Measurements from ENCODE around the gene SERPINE2. TPM values are rescaled to one million over a fixed set of nuclear protein-coding genes. Genes with fewer than 3 reads are reported as not detected.
A peak's percentile ranks its signal among the peaks of the same experiment; 100 is the strongest.

SERPINE2 gene, protein sequence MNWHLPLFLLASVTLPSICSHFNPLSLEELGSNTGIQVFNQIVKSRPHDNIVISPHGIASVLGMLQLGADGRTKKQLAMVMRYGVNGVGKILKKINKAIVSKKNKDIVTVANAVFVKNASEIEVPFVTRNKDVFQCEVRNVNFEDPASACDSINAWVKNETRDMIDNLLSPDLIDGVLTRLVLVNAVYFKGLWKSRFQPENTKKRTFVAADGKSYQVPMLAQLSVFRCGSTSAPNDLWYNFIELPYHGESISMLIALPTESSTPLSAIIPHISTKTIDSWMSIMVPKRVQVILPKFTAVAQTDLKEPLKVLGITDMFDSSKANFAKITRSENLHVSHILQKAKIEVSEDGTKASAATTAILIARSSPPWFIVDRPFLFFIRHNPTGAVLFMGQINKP
- total RNA-seq (2014; rRNA removed; shearing (Covaris generic)) = 0.06 and 0.20 TPM in 2 replicates

GRCh38 chr2:224039080-224039769, at the start of gene SERPINE2:
SERPINE2 (minus strand) TSS chr2:224039286; CDS start chr2:224001900, 37,386 bp downstream.
- DNase-seq (ENCODE audit: low spot score) = peak; percentile 17
- in situ Hi-C loops (cut with HindIII; ENCODE audit: low sequenced_read_pairs) = no loop called here

- no peak for DNase-seq (ENCODE audit: low spot score)
- in situ Hi-C loops (cut with HindIII; ENCODE audit: low sequenced_read_pairs) = no loop called here
Measured at GRCh38 chr2:224086226-224086914, 47.3 kb upstream of the SERPINE2 start.

- DNase-seq (ENCODE audit: low spot score) = no peak
- in situ Hi-C loops (cut with HindIII; ENCODE audit: low sequenced_read_pairs) = no loop called here
Measured at GRCh38 chr2:224085811-224086210, 46.7 kb upstream of the SERPINE2 start.

- DNase-seq (ENCODE audit: low spot score) = no peak
- in situ Hi-C loops (cut with HindIII; ENCODE audit: low sequenced_read_pairs) = no loop called here
Measured at GRCh38 chr2:224085246-224085645, 46.2 kb upstream of the SERPINE2 start.

DNA sequence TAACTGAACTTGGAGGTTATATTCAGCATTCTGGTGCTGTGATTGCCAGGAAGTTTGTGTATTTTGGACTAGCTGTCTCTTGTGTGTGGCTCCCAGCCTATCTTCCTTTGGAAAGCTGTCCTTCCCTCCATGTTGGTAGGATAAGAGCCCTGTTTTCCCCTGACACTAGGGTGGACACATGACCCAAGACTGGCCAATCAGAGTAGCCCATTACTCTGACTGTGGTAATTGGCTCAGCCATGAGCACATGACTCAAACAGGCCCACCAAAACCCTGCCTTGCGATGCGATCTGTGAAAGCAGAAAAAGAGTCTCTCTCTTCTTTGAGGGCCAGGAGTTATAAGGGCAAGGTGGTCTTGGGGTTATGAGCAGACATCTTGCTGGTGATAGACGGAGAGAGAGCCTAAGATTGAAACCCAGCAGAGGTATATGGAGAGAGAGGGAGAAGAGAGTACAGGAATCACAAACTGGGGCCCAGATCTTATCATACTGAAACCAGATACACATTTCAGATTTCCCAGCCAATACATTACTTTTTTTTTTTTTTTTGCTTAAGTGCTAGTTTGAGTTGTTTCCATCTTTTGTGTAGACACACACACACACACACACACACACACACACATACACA, 45.3 kb upstream of the SERPINE2 start:
- in situ Hi-C loops (cut with HindIII; ENCODE audit: low sequenced_read_pairs) = no loop called here
- no peak for DNase-seq (ENCODE audit: low spot score)

GRCh38 chr2:224083638-224084037, 44.6 kb upstream of the SERPINE2 start:
- in situ Hi-C loops (cut with HindIII; ENCODE audit: low sequenced_read_pairs) = no loop called here

GRCh38 chr2:224078656-224079055, 39.6 kb upstream of the SERPINE2 start:
- no peak for DNase-seq (ENCODE audit: low spot score)
- in situ Hi-C loops (cut with HindIII; ENCODE audit: low sequenced_read_pairs) = no loop called here

More at GRCh38 chr2:224083638-224084037, 44.6 kb upstream of the SERPINE2 start:
- no peak for DNase-seq (ENCODE audit: low spot score)

- in situ Hi-C loops (cut with HindIII; ENCODE audit: low sequenced_read_pairs) = no loop called here
- DNase-seq (ENCODE audit: low spot score) = no peak
Measured at GRCh38 chr2:224077773-224078507, 38.9 kb upstream of the SERPINE2 start.

- DNase-seq (ENCODE audit: low spot score) = no peak
- in situ Hi-C loops (cut with HindIII; ENCODE audit: low sequenced_read_pairs) = no loop called here
Measured at GRCh38 chr2:224075588-224075987, 36.5 kb upstream of the SERPINE2 start.

- no peak for DNase-seq (ENCODE audit: low spot score)
- in situ Hi-C loops (cut with HindIII; ENCODE audit: low sequenced_read_pairs) = no loop called here
Measured at GRCh38 chr2:224073676-224074075, 34.6 kb upstream of the SERPINE2 start.

GRCh38 chr2:224072541-224073188, 33.6 kb upstream of the SERPINE2 start:
- in situ Hi-C loops (cut with HindIII; ENCODE audit: low sequenced_read_pairs) = no loop called here
- no peak for DNase-seq (ENCODE audit: low spot score)

DNA sequence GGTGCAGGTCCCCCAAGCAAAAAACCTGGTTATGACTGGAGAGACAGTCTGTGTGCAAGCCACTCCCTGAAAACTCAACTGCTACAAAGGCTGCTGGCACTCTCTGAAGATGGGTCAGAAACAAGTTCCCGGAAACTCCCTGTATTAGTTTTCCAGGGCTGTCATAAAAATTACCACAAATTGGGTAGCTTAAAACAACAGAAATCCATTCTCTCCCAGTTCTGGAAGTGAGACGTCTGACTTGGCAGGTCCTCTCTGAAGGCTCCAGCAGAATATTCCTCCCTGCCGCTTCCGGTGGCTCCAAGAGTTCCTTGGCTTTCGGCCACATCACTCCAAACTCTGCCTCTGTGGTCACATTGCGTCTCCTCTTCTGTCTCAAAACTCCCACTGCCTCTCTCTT, 30.1 kb upstream of the SERPINE2 start:
- in situ Hi-C loops (cut with HindIII; ENCODE audit: low sequenced_read_pairs) = no loop called here
- no peak for DNase-seq (ENCODE audit: low spot score)

DNA sequence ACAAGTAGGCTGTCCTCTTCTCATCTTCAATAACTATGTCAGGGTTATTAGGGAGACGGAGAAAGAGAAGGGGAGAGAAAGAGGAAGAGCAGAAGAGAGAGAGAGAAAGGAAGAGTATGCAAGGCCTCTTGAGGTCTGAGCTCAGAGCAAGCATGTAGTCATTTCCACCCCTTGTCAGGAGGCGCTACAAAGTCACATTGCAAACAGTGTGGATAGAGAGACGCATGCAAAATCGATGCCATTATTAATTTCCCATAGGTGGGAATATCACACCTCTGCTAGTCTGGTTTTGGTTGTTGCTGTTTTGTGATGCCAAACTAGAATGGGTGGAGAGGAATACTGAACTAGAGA, 24.2 kb upstream of the SERPINE2 start:
- in situ Hi-C loops (cut with HindIII; ENCODE audit: low sequenced_read_pairs) = no loop called here
- DNase-seq (ENCODE audit: low spot score) = no peak

- DNase-seq (ENCODE audit: low spot score) = no peak
- in situ Hi-C loops (cut with HindIII; ENCODE audit: low sequenced_read_pairs) = no loop called here
Measured at GRCh38 chr2:224062481-224063297, 23.6 kb upstream of the SERPINE2 start.

DNA sequence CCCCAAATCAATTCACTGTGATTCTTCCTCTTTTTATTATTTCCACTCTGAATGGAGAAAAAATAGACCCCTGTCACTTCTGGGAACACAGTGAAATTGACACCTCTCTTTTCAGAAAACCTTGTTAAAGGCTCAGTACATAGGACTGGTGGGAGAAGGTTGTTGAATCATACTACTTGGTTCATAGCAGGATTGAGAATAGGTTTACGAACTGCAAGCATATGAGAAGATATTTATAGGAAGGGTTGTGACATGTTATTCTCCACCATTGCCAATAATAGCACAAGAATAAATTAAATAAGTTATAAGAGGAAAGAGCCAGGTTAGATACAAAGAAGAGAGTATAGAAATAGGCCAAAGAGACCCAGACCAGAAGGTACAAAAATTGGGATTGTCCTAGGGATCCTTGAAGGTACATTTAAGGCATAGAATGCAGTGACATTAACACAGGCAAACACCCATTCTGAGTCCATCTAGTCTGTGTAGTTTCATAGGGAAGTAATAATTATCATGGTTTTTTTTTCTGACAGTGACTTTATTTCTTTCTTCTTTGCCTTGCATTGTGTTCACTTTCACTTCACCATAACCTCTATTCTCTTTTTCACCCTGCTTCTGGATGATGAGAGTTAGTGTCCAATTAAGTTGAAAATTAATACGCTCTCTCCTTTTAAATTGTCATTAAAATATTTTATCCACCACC, 21.8 kb upstream of the SERPINE2 start:
- DNase-seq (ENCODE audit: low spot score) = no peak
- in situ Hi-C loops (cut with HindIII; ENCODE audit: low sequenced_read_pairs) = no loop called here

DNA sequence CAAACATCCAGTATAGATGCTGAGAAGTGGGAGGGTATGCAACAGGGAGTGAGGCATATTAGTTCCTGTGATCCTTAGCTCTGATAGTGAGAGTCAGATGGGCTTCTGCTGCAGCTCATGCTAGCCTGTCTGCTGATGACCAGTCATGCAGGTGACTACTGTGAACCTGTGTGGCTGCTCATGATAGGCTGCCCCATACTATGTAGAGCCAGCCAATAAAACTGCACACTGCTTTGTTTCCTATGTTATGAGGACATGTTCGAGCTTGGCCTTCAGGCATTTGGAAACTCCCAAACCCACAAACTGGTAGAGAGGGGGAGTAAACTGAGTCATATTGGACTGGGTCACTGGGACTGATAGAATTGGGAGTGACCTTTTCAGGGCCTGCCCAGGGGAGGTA, 20.1 kb upstream of the SERPINE2 start:
- DNase-seq (ENCODE audit: low spot score) = no peak
- in situ Hi-C loops (cut with HindIII; ENCODE audit: low sequenced_read_pairs) = no loop called here
